PFSK-1 (cell line): ENCODE results near the gene KIF5B. TPM values are rescaled to one million over a fixed set of nuclear protein-coding genes. Genes with fewer than 3 reads are reported as not detected.

Experiments used
- FOXP2 ChIP-seq: optimal IDR thresholded peaks from 2 replicates; pipeline ENCODE3; 2011; ENCODE audit warnings: borderline replicate concordance, control low read depth, inconsistent platforms; ENCODE audit not compliant: insufficient read depth; ENCODE audit errors: extremely low read length, extremely low read depth
- POLR2AphosphoS5 ChIP-seq: IDR thresholded peaks from 2 replicates; pipeline ENCODE4 v1.6.1; 2012; ENCODE audit warnings: low read depth, mild to moderate bottlenecking, control low read depth, low read length, moderate library complexity
- SIN3A ChIP-seq: IDR thresholded peaks from 2 replicates; pipeline ENCODE4 v1.6.1; 2012; ENCODE audit warnings: mild to moderate bottlenecking, low read length, moderate library complexity, borderline replicate concordance; ENCODE audit not compliant: insufficient read depth
- TAF1 ChIP-seq: IDR thresholded peaks from 2 replicates; pipeline ENCODE4 v1.6.1; 2012; ENCODE audit warnings: low read length, control low read depth, borderline replicate concordance; ENCODE audit not compliant: insufficient read depth
- polyA plus RNA-seq: library from polyadenylated mRNA; unstranded; fragments of >200 nt; gene quantifications from one replicate; pipeline ENCODE4 v1.2.1, GENCODE V29; 2012; ENCODE audit warnings: low read depth, missing spikeins; ENCODE audit not compliant: insufficient read length
- TF ChIP-seq, protein P1 (sequence below), 2 experiments: IDR thresholded peaks; 2 replicates each; pipeline versions ENCODE4 v1.6.1 to v1.8.0; 2011 to 2012; ENCODE audit warnings: low read depth in 2 of 2, low read length in 2 of 2, control low read depth in 1 of 2, inconsistent platforms in 1 of 2, mild to moderate bottlenecking in 1 of 2, moderate library complexity in 1 of 2; ENCODE audit not compliant: insufficient read depth in 1 of 2

The KIF5B gene
- 60.2 TPM for polyA plus RNA-seq

DNA sequence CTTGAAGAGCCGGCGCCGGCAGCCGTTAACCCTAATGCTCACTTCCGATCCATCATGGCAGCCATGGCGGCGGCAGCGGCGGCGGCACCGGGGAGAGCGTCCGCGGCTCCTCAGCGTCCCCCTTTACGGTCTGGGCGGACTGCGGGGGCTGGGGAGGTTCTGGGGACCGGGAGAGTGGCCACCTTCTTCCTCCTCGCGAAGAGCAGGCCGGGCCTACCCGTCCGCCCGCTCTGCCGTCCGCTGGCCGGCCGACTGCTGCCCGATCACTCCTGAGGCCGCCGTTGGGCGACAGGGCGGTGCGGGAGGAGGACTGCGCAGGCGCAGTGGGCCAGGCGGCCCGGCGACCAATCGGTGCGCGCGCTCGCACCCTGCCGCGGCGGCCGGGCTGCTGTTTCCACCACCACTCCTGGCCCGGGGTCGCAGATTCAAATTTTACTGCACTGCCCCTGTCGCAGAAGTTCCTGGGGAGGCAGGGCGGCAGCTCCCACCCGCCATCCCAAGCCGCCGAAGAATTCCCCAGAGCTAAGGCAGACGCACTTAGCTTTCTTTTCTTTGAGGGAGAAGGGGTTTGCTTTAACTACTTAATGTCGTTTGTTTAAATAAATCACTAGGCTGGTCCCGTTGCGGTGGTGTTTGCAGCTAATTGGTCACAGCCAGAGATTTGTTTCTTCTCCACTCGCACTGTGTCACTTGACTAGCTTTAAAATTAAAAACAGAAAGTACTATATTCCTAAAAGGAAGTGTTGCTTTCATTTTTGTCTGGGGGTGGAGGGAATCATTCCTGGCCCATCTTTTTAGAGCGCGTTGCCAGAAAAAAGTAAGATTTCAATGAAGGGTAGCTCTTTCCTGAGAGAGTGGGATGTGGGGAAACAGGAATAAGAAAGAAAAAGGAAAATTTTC, at the start of gene KIF5B:
TSS of gene KIF5B (minus strand) at position 290 of the 900 bp plus-strand sequence. CDS start 452 bp downstream, outside the sequence.
- TF ChIP-seq TAF1 (peak; percentile 86; the same call in 1 of the 2 replicates), SIN3A (no peak), FOXP2 (peak; percentile 28), POLR2AphosphoS5 (peak; percentile 95)
- TF ChIP-seq, protein P1, sequence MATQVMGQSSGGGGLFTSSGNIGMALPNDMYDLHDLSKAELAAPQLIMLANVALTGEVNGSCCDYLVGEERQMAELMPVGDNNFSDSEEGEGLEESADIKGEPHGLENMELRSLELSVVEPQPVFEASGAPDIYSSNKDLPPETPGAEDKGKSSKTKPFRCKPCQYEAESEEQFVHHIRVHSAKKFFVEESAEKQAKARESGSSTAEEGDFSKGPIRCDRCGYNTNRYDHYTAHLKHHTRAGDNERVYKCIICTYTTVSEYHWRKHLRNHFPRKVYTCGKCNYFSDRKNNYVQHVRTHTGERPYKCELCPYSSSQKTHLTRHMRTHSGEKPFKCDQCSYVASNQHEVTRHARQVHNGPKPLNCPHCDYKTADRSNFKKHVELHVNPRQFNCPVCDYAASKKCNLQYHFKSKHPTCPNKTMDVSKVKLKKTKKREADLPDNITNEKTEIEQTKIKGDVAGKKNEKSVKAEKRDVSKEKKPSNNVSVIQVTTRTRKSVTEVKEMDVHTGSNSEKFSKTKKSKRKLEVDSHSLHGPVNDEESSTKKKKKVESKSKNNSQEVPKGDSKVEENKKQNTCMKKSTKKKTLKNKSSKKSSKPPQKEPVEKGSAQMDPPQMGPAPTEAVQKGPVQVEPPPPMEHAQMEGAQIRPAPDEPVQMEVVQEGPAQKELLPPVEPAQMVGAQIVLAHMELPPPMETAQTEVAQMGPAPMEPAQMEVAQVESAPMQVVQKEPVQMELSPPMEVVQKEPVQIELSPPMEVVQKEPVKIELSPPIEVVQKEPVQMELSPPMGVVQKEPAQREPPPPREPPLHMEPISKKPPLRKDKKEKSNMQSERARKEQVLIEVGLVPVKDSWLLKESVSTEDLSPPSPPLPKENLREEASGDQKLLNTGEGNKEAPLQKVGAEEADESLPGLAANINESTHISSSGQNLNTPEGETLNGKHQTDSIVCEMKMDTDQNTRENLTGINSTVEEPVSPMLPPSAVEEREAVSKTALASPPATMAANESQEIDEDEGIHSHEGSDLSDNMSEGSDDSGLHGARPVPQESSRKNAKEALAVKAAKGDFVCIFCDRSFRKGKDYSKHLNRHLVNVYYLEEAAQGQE (IDR thresholded peaks at IDR 0.05; ENCODE audit: insufficient read depth in 1 of 2, low read depth in 2 of 2, low read length in 2 of 2) = no peak

DNA sequence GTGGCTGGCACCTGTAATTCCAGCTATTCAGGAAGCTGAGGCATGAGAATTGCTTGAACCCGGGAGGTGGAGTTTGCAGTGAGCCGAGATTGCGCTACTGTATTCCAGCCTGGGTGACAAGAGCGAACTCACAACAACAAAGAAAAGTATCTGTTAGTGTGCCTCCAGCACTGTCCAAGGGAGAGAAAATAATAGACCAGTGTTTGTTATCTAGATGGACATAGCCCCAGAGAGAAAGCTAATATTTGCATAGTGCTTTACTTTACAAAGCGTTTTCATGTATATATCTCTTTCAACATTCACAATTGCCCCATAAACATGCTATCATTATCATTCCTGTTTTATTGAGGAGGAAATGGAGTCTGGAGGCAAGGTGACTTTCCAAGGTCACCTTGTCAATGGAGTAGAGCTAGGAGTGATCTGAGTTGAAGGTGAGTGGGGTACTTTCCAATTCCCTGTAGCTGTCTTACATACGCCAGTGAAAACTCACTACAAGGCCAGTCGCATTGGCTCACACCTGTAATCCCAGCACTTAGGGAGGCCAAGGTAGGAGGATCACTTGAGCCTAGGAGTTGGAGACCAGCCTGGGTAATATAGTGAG, 49.7 kb upstream of the KIF5B start:
- TF ChIP-seq FOXP2 (no peak), SIN3A (no peak), TAF1 (no peak), POLR2AphosphoS5 (no peak)
- TF ChIP-seq, protein P1 (IDR thresholded peaks at IDR 0.05; ENCODE audit: insufficient read depth in 1 of 2, low read depth in 2 of 2, low read length in 2 of 2) = no peak

DNA sequence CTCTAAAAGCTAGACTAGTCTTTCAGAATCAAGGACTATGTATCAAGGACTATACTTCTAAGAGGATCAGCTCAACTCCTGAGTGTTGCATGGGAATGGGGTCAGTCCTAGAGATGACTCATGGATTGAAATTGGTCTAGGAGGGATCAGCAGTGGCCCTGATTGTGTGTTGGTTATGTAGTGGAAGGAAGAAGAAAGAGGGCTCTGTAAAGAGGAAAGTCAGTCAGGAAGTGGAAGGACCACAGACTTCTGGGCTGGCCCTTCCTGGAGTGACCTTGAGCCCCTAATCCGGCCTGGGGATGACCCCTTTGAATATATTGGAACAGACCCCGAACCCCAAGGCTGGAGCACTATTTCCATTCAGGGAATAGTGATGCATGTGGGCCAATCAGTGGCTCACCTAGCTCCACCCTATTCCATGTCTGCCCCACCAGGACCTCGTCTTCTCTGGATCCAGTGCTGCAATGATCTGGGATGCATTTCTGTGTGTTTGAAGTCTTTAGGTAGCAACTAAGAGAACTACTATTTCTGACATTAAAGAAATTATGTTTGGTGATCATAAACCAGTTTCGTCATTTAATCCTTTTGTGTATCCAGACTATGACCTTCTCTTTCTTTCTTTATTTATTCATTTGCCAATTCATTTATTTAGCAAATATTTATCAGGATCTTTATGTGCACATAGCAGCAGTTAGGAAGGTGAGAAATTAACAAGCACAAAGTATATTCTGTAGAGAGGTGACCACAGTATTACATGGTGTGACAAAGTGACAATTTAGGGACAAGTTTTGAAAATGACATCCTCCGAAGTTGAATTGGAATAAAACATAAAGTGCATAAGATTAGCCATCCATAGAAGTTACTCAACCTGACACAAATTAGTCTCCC, 48.6 kb upstream of the KIF5B start:
- no peak for TF ChIP-seq SIN3A
- no peak for TF ChIP-seq TAF1
- no peak for TF ChIP-seq FOXP2
- TF ChIP-seq POLR2AphosphoS5 = no peak
- TF ChIP-seq, protein P1 (IDR thresholded peaks at IDR 0.05; ENCODE audit: insufficient read depth in 1 of 2, low read depth in 2 of 2, low read length in 2 of 2) = no peak

GRCh38 chr10:32104181-32104580, 48.0 kb upstream of the KIF5B start:
- TF ChIP-seq SIN3A (no peak), TAF1 (no peak), POLR2AphosphoS5 (no peak), FOXP2 (no peak)
- TF ChIP-seq, protein P1 (IDR thresholded peaks at IDR 0.05; ENCODE audit: insufficient read depth in 1 of 2, low read depth in 2 of 2, low read length in 2 of 2) = no peak
